IPS-11a (cell line): ENCODE results near the gene METTL16.

Source experiments
- H3K4me3 ChIP-seq: one replicate; pipeline ENCODE4 v1.5.1; 2013; ENCODE audit warnings: low read depth, low read length, control low read depth

Gene METTL16

GRCh38 chr17:2397247-2398171 lies 114.2 kb downstream of the METTL16 start:
- no peak overlapping the region for H3K4me3 ChIP-seq

- no peak overlapping the region for H3K4me3 ChIP-seq
Observed at GRCh38 chr17:2396568-2397246, 115.0 kb downstream of the METTL16 start.

- no peak overlapping the region for H3K4me3 ChIP-seq
Observed at GRCh38 chr17:2396192-2396567, 115.5 kb downstream of the METTL16 start.

GRCh38 chr17:2395258-2396181 lies 116.2 kb downstream of the METTL16 start:
- no peak overlapping the region for H3K4me3 ChIP-seq

- no peak overlapping the region for H3K4me3 ChIP-seq
Observed at GRCh38 chr17:2394775-2395201, 116.9 kb downstream of the METTL16 start.

GRCh38 chr17:2393954-2394749 lies 117.5 kb downstream of the METTL16 start:
- H3K4me3 ChIP-seq, result peak overlapping the region; percentile 6

GRCh38 chr17:2393174-2393953 lies 118.3 kb downstream of the METTL16 start:
- H3K4me3 ChIP-seq, result peak overlapping the region; percentile 69

GRCh38 chr17:2392252-2393173 lies 119.2 kb downstream of the METTL16 start:
- H3K4me3 ChIP-seq, result peak overlapping the region; percentile 69

GRCh38 chr17:2391597-2392251 lies 120.0 kb downstream of the METTL16 start:
- H3K4me3 ChIP-seq, result no peak overlapping the region

GRCh38 chr17:2390199-2390836 lies 121.4 kb downstream of the METTL16 start:
- no peak overlapping the region for H3K4me3 ChIP-seq

GRCh38 chr17:2388683-2389055 lies 123.0 kb downstream of the METTL16 start:
- no peak overlapping the region for H3K4me3 ChIP-seq

- no peak overlapping the region for H3K4me3 ChIP-seq
Observed at GRCh38 chr17:2388020-2388682, 123.5 kb downstream of the METTL16 start.

- H3K4me3 ChIP-seq, result no peak overlapping the region
Observed at GRCh38 chr17:2387086-2388019, 124.3 kb downstream of the METTL16 start.

GRCh38 chr17:2386400-2387085 lies 125.1 kb downstream of the METTL16 start:
- H3K4me3 ChIP-seq, result no peak overlapping the region
